GM12872 (cell line): ENCODE results near the gene KLHDC3.
A peak's percentile ranks its signal among the peaks of the same experiment; 100 is the strongest.

ENCODE experiments used
- TF ChIP-seq, protein P1 (sequence below): IDR thresholded peaks from 3 replicates; pipeline ENCODE4 v1.5.1; 2011; ENCODE audit warnings: low read depth, mild to moderate bottlenecking, low read length, moderate library complexity; ENCODE audit not compliant: insufficient read depth

Gene KLHDC3

DNA sequence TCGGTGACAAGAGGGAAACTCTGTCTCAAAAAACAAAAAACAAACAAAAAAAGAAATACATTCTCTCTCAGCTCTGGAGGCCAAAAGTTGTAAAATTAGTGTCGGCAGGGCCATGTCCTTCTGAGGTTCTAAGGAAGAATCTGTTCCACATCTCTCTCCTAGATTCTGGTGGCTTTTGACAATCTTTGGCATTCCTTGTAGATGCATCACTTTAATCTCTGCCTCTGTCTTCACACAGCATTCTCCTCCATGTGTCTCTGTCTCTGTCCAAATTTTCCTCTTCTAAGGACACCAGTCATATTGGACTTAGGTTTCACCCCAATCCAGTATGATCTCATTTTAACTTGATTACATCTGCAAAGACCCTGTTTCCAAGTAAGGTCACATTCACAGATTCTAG lies 20.6 kb upstream of the KLHDC3 start:
- TF ChIP-seq, protein P1, sequence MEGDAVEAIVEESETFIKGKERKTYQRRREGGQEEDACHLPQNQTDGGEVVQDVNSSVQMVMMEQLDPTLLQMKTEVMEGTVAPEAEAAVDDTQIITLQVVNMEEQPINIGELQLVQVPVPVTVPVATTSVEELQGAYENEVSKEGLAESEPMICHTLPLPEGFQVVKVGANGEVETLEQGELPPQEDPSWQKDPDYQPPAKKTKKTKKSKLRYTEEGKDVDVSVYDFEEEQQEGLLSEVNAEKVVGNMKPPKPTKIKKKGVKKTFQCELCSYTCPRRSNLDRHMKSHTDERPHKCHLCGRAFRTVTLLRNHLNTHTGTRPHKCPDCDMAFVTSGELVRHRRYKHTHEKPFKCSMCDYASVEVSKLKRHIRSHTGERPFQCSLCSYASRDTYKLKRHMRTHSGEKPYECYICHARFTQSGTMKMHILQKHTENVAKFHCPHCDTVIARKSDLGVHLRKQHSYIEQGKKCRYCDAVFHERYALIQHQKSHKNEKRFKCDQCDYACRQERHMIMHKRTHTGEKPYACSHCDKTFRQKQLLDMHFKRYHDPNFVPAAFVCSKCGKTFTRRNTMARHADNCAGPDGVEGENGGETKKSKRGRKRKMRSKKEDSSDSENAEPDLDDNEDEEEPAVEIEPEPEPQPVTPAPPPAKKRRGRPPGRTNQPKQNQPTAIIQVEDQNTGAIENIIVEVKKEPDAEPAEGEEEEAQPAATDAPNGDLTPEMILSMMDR, result no peak

DNA sequence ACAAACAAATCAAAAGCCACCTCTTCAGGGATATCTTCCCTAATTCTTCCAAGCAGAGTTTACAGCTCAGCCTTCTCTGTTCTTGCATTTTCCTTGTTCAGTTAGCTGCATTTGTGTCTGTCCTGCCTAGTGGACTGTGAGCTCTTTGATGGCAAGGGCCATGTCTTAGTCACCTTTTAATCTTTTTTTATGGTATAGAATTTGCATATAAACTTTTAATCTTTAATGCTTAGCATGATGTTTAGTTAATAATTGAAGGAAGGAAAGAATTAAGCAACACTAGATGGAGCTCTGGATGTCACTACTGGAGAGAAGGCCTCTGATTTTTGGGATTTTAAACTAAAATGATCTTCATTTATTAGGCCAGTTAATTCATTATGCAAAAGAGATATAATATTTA lies 17.5 kb upstream of the KLHDC3 start:
- TF ChIP-seq, protein P1, result no peak

DNA sequence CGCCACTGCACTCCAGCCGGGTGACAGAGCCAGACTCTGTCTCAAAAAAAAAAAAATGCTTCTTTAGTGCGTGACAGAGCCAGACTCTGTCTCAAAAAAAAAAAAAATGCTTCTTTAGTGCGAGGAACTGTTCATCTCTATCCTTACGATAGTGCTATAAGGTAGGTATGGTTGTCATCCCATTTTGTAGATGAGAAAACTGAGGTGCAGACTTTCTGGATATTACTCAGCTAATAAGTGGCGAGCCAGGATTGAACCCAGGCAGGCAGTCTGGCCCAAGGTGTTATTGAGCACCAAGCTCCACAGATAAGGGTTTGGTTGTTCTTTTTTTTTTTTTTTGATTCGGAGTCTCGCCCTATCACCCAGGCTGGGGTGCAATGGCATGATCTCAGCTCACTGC lies 12.2 kb upstream of the KLHDC3 start:
- TF ChIP-seq, protein P1, result no peak

DNA sequence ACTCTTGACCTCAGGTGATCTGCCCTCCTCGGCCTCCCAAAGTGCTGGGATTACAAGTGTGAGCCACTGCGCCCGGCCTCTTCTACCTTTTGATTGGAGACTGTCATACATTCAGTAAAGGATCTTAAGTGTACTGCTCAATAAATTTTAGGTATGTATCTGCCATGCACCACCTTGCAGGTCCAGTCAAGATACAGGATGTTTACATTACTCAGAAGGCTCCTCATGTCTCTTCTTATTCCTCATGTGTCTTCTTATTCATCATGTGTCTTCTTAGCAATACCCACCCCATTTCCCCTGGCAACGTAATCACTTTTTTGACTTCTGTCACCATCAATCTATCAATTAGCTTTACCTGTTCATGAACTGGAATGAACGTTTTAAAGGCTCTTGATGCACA lies 8.2 kb upstream of the KLHDC3 start:
- TF ChIP-seq, protein P1, result no peak

DNA sequence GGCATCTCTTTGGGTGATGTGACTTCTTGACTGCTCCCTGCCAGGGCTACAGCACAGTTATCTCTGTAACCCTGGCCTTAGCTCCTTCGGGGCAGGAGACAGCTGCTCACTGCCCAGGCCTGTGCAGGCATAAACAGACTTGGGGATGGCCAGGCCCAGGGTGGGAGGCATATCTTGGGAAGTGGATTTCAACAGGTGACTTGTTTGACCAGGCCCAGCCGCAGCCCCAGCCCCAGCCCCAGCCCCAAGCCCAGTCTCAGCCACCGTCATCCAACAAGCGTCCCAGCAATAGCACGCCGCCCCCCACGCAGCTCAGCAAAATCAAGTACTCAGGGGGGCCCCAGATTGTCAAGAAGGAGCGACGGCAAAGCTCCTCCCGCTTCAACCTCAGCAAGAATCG lies 7.8 kb upstream of the KLHDC3 start:
- TF ChIP-seq, protein P1, result no peak

DNA sequence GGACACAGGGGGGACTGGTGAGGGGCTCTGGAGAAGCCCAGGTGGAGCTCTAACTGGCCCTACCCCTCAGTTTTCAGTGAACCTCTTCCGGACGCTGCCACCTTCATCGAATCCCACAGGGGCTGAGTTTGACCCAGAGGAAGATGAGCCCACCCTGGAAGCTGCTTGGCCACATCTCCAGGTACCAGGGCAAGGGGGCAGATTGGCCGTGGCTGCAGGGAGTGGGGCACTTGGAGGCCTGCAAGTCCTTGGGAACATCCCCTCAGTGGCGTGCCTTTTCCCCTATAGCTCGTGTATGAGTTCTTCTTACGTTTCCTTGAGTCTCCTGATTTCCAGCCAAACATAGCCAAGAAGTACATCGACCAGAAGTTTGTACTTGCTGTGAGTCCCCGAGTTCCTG lies 6.9 kb upstream of the KLHDC3 start:
- TF ChIP-seq, protein P1, result no peak

DNA sequence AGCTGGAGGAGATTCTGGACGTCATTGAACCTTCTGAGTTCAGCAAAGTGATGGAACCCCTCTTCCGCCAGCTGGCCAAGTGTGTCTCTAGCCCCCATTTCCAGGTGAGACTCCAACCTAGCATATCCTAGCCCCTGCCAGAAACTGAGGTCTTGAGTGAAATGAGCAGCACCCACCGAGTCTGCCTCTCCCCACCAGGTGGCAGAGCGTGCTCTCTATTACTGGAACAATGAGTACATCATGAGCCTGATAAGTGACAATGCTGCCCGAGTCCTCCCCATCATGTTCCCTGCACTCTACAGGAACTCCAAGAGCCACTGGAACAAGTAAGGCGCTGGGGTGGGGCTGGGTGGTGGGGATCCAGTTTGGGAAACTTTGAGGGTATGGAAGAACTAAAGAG lies 4.9 kb upstream of the KLHDC3 start:
- TF ChIP-seq, protein P1, result peak; percentile 63

DNA sequence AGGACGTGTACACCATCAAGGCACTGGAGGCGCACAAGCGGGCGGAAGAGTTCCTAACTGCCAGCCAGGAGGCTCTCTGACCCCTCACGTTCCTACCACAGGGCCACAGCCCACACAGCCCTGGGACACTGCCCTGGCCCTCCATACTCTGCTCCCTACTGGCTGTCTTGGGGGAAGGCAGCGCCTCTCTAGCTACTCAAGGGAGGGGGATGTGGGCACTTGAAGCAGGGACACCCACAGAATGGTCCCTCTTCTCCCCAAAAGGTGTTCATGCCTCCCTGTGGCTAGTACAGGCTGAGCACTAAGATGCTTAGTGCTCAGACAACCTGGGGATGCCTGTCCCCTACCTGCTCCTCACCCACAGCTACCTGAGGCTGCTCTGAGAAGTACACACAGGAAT lies 2.8 kb upstream of the KLHDC3 start:
- TF ChIP-seq, protein P1, result no peak
